GM19328 (cell line): ENCODE results near the gene KCNMB1.
"Not testable (repeated sequence)": the region's sequence is repeated elsewhere in the genome, so short reads cannot be mapped to it uniquely, and the experiment has no call there.

Experiments used
- ATAC-seq: cut with Tn5 transposase; IDR thresholded peaks from one replicate; pipeline ENCODE4 v1.9.1; 2021; ENCODE audit warnings: mild to moderate bottlenecking, moderate library complexity; ENCODE audit not compliant: unreplicated experiment

KCNMB1 gene

DNA sequence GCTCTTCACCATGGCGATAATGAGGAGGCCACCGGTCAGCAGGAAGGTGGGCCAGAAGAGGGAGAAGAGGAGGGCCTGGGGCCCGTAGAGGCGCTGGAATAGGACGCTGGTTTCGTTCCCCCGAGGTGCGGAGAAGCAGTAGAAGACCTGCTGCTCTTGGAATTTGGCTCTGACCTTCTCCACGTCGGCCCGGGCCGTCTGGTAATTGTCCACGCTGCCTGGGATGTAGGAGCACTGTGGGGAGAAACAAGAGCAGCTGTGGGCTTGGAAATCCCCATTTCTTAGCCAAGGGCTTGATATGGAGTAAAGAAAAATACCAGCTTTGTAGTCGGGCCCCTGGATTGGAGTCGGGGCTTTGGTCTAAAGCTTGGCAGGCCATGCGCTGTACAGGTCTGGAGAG, 10.4 kb downstream of the KCNMB1 start:
- no peak for ATAC-seq

DNA sequence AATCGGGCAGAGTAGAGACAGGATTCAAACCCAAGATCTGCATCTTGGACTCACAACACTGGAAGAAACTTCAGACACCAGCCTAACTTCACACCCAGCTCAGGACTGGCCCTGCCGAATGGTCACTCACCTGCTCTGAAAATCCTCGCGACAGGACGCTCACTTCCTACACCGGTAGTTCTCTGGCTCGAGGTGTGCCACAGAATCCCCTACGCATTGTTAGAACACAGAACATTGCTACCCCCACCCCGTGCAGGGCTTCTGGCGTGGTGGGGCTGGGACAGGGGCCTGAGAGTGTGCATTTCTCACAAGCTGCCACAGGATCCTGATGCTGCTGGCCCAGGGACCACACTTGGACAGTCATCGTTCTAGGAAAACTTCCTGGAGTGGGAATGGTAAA, 12.1 kb downstream of the KCNMB1 start:
- no peak for ATAC-seq

DNA sequence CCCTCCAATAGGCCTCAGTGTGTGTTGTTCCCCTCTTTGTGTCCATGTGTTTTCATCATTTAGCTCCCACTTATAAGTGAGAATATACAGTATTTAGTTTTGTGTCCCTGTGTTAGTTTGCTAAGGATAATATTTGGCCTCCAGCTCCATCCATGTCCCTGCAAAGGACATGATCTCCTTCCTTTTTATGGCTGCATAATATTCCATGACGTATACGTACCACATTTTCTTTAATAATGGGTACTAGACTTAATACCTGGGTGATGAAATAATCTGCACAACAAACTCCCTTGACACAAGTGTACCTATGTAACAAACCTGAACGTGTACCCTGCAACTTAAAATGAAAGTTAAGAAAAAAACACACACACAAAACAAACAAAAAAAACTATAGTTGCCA, 12.6 kb downstream of the KCNMB1 start:
- not testable (repeated sequence) for ATAC-seq

DNA sequence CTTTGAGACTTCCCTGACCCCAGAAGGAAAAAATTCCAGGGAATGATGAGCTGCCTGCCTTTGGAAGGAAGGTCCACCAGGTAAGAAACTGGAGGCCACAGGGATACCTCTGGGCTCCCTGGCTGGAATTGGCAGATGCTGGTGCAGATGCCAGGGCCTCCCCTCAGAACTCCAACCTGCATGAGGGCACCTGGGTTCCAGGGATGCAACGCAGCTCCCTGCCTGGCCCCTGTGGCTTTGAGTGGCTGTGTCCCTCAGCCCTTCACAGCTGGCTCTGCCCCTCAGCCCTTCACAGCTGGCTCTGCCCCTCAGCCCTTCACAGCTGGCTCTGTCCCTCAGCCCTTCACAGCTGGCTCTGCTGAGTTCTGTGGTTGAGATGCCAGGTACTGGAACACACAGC, 13.9 kb downstream of the KCNMB1 start:
- no peak for ATAC-seq

DNA sequence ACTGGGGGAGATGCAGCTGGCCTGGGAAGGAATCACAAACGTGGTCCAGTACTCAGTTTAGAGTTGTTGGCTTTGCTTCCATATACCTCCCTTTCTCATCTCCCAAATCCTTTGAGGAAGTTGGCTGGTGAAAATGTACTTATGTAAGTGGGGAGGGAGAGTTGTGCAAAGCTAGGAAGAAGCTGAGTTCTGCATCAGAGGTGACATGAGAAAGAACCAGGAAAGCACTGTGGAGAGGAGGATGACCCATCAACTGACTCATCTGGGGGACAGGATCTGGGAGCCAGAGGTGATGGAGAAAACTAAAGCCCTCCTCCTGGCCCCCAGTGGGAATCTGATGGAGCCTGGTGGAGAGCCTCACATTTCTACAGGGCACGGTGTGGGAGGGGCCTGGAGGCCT, 16.2 kb downstream of the KCNMB1 start:
- ATAC-seq, result no peak

DNA sequence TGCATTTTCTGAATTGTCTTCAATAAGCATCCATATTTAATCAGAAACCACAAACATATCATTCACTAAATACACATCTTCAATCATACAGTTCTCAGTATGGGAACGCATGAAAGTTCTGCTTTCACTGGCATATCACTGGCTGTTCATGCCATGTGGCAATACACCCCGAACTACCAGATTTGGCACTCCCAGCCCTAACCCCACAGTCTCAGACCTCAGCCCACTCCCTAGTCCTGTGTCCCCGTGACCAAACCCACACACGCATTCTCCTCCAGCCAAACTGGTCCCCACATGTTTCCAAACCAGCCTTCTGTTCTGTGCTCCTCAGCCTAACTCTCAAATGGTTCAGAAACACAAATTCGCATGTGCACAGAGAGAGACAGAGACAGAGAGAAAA, 20.6 kb downstream of the KCNMB1 start:
- no peak for ATAC-seq

DNA sequence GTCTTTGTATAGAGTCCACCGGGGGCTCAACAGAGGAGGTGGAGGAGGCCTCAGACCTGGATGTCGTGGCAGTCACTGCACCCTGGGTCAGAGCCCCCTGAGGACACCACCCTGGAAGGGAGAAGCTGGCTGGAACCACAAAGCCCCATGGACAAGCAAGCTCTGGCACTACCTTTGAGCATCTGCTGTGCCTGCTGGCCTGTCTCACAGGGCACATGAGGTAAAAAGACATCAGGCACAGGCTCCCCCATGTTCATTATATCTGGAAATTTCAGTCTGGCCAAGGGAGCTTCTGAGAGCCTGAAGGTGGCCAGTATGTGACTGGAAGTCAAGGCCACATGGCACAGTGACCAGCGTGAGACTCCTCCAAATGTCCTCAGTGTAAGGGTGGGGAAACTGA, 22.9 kb downstream of the KCNMB1 start:
- no peak for ATAC-seq

DNA sequence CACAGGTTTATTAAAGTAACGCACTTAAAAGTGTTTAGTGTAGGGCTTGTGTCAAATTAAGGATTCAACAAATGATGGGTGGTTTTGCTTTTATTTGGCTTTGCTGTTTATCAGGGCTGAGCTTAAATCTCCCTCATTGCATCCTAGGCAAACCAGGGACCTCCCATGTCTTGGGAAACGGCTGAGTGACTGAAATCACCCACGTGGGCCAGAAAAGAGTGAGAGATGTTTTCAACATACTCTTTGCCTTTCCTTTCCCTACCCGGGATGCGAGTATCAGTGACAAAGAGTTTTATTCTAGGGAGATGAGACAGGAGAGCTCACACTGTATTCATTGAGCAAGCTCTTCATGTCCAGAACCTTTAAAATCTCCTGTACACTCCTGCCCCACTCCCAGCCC, 23.3 kb downstream of the KCNMB1 start:
- no peak for ATAC-seq

DNA sequence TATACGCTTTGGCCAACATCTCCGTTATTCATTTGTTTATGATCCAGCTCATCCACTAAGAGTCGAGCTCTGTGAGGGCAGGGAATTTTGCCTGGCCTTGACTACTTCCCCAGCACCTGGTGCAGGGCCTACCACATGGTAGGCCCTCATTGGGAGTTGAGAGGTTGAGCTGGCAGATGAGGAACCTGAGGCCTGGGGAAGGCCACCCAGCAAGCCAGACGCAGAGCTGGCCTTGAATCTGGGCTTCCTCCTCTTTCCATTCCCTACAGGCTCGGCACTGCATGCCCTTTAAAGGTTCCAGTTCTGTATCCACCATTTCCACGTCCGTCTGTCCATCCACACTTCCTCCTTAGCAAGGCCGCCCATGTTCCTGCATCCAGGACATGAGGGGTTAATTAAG, 24.2 kb downstream of the KCNMB1 start:
- no peak for ATAC-seq

DNA sequence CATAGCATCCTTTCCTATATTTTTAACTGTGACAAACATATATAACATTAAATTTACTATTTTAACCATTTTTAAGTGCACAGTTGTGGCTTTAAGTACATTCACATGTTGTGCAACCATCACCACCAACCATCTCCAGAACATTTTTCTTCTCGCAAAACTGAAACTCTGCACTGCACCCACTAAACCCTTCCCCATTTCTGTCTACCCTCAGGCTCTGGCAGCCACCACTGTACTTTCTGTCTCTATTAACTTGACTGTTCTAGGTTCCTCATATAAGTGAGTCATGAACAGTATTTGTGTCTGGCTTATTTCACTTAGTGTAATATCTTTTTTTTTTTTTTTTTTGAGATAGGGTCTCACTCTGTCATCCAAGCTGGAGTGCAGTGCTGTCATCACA, 25.5 kb downstream of the KCNMB1 start:
- no peak for ATAC-seq

DNA sequence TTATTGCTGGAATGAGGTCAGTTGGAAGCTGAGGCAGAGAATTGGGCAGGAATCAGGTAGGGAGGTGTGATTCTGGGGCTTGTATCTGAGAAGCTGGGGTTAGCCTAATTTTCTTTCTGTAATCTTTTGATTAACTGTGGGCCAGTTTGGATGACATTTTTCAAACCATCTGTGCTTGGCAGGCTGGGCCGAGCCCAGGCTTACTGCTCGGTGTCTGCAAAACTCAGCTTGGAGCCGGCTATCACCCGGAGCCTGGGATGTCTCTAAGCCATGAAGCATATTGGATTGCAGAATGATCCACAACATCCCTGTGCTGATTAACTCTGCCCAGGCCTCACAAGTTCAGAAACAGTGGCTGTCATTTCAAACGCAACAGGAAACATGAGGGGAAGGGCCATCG, 26.5 kb downstream of the KCNMB1 start:
- ATAC-seq, result no peak

DNA sequence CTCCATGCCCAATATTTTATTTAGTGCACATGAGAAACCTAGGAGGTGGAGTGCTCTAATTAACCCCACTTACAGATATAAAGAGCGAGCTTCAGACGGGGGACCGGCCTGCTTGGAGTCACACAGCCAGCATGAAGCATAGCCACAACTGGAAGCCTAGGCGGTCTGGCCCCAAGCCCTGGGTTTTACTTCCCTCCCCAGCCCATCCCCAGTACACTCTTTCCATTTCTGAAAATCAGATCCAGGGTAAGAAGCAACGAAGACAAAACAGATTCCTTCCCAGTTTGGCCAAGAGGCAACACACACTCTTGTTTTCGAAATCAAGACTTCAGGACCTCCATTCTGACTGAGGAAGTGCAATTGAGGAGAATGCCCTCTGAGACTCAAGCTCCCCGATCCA, 27.1 kb downstream of the KCNMB1 start:
- ATAC-seq, result no peak

DNA sequence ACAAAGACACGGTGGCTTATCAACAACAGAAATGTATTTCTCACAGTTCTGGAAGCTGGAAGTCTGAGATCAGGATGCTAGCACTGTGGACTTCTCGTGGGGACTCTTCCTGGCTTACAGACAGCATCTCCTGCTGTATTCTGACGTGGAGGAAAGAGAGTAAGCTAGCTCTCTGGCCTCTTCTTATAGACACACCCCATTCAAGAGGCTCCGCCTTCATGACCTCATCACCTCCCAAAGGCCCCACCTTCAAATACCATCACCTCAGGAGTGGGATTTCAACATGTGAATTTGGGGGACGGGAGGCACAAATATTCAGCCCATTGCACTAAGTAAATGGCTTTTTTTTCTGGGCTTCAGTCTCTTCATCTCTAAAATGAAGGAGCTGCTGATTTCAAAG, 27.6 kb downstream of the KCNMB1 start:
- no peak for ATAC-seq

DNA sequence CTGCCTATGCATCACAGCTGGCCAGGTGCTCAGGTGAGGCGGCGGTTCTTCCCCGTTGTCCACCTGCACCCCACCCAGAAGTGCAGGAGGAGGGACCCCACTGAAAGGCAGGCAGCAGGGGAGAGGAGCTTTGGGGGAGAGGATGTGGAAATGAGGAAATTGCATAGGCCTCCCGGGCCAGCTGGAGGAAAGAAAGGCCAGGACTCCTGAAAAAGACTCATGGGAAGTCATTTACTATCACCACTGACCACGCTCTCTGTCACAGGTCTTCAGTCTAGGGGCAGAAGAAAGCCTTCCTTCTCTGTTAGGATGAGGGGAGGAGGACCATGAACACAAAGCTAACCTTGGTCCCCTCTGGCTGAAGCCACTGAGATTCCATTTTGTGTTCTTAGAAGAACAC, 28.1 kb downstream of the KCNMB1 start:
- no peak for ATAC-seq

DNA sequence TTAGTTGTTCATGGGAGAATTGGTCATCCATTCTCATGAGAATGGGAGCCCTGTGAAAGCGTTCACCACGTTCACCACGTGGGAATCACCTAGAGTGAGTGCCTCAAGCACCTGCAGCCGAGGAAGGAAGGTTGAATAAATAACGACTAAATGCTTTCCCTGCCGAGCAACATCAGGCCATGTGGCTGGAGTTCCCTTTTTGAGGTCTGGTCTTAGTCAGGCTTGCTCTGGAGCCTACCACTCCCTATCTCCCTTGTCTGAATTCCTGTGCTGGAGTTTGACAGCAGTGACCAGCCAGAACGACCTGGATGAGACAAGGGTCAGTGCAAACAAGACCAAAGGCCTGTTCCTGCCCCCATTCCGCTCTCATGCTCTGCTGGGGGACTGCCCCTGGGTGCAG, 28.5 kb downstream of the KCNMB1 start:
- no peak for ATAC-seq

DNA sequence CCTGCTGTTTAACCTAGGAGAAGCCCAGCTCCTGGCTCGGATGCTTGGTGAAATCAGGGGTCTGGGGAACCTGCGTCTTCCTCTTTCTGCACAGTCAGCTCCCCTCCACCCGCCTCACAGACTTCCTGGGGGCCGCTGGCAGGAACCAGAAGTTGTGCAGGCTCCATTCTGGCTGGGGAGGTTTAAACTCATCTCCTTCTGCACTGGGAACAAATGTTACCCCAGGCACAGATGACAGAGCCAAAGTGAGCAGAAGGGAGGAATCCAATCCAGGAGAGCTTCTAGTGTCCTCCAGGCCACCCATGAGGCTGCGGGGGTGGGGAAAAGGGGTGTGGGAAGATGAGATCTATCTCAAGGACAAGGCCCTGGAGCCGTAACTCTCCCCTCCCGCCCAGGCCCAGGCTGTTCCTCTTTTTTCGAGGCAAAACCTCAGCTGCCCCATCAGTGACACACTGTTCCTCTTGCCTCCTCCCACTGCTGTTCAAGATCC, 31.2 kb downstream of the KCNMB1 start:
- ATAC-seq, result no peak

DNA sequence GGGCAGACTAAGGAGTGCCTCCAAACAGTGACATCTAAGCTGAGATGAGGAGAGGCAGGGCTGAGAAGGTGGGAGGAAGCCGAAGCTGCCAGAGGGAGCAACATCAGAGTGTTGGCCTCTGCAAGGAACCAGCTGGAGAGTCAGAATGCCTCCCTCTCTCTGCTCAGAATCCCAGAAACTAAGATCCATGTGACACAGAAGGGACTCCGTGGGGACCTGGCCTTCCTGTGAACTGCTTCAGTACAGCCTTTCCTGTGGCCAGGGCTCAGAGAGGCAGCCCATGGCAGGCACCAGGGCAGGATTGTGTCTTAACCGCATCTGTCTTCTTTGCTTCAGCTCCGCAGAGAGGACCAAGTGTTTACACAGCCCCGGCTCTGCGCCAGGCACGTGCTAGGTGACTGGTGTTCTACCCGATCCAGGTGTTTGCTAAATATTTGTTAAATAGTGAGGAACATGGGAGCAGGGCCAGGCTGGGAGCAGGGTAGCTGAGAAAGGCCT, 33.5 kb downstream of the KCNMB1 start:
- no peak for ATAC-seq

DNA sequence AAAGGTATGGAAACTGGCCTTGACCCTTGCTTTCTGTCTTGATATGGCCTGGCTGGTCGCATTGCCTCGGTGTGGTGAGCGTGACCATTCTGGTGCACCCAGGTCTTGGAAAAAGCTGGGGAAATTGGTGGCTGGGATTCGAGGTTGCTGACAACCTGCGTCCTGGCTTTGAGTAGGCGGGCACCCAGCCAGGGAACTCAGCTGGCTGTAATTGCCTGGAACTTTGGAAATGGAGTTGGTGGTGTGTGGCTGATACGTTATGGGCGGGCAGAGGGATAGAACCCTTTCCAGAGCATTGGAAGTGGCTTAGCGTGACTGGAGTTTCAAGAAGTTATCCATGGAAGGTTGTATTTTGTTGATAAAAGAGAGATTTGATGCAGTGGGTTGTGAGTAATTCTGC, 35.2 kb downstream of the KCNMB1 start:
- ATAC-seq, result no peak

DNA sequence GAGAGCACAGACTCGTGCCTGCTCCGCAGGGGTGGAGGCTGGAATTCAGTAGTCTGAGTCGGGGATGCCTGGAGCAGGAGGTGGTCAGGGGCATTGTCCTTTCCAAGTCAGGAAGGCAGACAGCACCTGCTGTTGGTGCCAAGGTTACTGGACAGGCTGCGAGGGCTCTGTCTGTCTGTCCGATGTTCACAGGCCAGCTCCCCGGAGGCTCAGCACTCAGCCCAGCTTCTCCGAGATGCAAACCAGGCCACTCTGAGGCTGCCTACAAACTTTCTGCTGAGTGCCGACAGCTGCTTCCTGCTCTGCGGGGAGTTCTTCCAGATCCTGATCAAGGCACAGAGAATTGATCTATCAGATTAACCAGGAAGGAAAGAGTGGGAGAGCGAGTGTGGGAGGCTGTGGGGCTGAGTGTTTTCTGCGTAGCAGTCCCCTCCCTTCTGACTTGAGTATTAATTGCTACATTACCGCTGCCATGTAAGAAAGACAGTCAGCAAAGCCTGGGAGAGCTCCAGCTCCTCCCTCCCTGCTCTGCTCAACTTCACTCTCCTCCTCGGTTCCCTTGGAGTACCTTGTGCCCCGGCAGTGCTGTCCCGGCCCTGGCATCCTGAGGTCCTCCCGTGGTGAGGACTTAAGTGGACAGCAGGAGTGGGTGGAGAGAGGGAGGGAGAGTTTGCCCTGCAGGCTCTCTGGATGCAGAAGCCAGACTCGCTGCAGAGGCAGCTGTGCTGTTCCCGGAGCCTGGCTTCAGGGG, 36.0 kb downstream of the KCNMB1 start:
- ATAC-seq, result no peak

DNA sequence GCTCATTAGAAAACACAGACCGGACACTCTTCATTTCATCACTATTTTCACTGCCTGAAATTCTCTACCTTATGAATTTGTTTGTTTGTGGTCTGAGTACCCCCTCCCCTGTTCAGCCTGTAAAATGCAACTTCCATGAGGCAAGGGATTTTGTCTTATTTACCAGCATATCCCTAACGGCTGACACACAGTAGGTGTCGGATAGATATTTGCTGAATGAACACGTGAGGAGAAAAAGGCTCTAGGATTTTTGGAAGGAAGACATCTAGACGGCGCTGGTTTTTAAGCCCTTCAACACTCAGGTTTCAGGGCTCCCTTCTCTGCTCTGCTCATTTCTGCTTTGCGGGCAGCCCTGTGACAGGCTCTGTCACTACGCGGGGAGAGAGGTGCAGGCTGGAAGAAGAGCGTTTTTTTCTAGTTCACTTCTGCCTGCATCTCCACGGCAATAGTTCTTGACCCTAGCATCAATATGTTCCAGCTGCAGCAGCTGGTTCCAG, 41.0 kb downstream of the KCNMB1 start:
- no peak for ATAC-seq

DNA sequence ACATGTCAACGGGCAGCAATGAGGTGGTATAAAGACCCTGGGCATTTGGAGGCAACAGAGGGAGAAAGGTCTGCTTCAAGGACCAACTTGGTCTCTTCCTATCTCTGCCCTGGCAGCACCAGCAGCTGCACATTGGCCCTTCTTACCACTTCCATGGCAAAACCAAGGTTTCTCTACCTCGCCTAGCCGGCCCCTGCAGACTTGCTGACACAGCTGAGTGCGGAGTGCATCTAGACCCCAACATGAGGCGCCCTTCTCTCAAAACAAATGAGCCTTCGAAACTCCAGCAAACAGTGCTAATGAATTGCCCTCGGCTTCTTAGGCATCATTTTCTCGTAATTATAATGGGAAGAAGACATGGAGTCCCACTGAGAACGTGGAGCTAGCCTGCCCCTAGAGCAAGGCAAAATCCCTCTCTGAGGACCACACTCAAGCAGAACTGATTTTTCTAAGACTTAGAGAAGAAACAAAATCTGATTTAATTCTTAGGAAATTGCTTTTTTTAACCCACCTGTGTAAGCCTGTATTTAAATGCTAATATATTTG, 42.1 kb downstream of the KCNMB1 start:
- ATAC-seq, result no peak

DNA sequence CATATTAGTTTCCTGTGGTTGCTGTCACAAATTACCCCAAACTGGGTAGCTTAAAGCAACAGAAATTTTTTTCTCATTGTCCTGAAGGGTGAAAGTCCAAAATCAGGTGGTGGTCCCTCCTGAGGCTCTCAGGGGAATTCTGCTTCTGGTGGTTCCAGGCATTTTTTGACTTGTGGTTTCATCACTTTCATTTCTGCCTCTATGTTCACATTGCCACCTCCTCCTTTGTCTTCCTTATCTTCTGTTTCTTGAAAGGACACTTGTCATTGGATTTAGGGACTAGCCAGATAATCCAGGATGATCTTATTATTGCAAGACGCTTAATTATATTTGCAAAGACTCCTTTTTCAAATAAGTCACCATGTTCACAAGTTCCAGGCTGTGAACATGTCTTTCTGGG, 43.2 kb downstream of the KCNMB1 start:
- no peak for ATAC-seq

DNA sequence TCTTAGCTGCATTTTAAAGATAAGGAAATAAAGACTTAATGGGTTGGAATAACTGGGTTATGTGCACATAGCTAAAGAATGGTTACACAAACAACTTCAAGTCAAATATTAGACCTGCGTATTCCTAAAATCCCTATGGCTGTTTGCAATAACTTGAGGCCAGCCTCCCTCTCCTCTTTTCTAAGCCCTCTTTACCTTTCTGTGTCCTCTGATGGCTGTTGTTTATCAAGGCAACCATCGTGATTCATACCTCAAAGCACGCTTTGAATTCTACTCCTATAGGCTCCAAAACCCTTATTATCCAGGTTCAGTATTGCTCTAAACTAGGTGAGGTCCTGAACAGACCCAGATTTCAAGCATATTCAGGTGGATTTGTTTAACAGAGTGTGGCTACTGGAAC, 46.0 kb downstream of the KCNMB1 start:
- no peak for ATAC-seq
